Activated T-helper 1 cell treated with anti-CD3 and anti-CD28 coated beads, Interleukin-12 subunit alpha, Interleukin-12 subunit beta, Interleukin-2, Interleukin-4 antibody, amounts not matched to agents 30 ng/mL and 10 ng/mL and 1 ng/mL, durations not matched to agents 14 hours and 24 hours and 36 hours (primary cell): ENCODE results near the gene TRPM3. TPM values are rescaled to one million over a fixed set of nuclear protein-coding genes. Genes with fewer than 3 reads are reported as not detected.

ENCODE experiments used
- DNase-seq: peaks from one replicate; pipeline ENCODE4 v3.0.0; 2021; ENCODE audit warnings: low spot score
- H3K27ac Mint-ChIP-seq: one replicate; pipeline ENCODE4 v1.8.0; 2021; ENCODE audit warnings: mild to moderate bottlenecking, mixed read lengths
- H3K27me3 Mint-ChIP-seq: one replicate; pipeline ENCODE4 v1.8.0; 2022; ENCODE audit warnings: mild to moderate bottlenecking, moderate library complexity, mixed read lengths; ENCODE audit not compliant: insufficient read depth
- H3K36me3 Mint-ChIP-seq: one replicate; pipeline ENCODE4 v1.8.0; 2021; ENCODE audit warnings: low read depth, mixed read lengths
- H3K4me1 Mint-ChIP-seq: one replicate; pipeline ENCODE4 v1.8.0; 2021; ENCODE audit warnings: low read depth, mixed read lengths
- H3K4me3 Mint-ChIP-seq: one replicate; pipeline ENCODE4 v1.8.0; 2021; ENCODE audit warnings: mild to moderate bottlenecking, moderate library complexity, mixed read lengths
- H3K9me3 Mint-ChIP-seq: one replicate; pipeline ENCODE4 v1.8.0; 2021; ENCODE audit warnings: mixed read lengths
- intact Hi-C: fragments of 100-400 bp; cut with micrococcal nuclease; formaldehyde crosslinking; loops from one replicate; pipeline ENCODE4 v1.15.1; 2024
- total RNA-seq: library from RNA; stranded (reverse); gene quantifications from 2 replicates; pipeline ENCODE4 v1.2.3, GENCODE V29; 2022

Gene TRPM3
- total RNA-seq, 1 donor from 2014 or later = not detected

DNA sequence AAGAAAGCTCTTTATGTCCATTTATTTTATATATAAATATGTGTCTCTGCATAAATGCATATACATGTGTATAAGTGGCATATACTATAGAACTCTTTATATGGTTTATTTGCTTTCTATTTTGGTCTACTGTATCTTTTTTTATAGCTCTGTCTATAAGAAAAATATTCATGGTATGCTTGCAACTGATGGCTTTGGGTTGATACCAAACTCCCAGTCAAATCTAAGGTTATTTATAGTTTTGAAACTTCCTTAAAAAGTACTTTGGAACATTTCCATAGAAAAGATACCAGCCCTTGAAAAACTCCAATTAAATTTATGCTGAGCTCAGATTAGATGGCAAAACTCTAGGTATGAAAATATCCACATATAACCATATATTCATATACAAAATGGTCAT lies 587.0 kb downstream of the TRPM3 start:
- H3K27me3 Mint-ChIP-seq = no peaks in the 10 kb centered on the region
- H3K36me3 Mint-ChIP-seq = no peaks in the 10 kb centered on the region
- intact Hi-C loops = no loop called here
- H3K9me3 Mint-ChIP-seq = no peaks in the 10 kb centered on the region
- H3K4me3 Mint-ChIP-seq = no peak overlapping the region
- H3K4me1 Mint-ChIP-seq = peaks cover 15% of the 10 kb centered on the region
- H3K27ac Mint-ChIP-seq = no peak overlapping the region
- no peak for DNase-seq

DNA sequence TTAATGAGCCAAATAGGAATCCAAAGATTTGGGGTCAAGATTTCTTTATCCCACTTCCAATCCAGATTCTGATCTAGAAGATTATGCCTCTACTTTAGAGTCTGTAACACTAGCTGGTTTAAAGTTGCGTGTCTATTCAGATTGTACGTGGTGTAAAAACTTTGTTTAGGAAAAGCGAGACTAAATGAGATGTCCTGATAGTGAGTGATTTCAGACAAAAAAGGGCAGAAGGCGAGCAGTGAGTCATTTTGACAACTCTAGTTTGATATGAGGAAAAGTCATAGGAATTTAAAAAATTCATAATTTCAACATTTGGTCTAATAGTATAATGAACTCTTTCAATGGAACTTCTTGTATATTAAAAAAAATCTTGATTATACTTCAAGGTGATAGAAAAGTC lies 587.4 kb downstream of the TRPM3 start:
- Mint-ChIP-seq H3K9me3 (no peaks in the 10 kb centered on the region), H3K36me3 (no peaks in the 10 kb centered on the region), H3K4me1 (peaks cover 15% of the 10 kb centered on the region), H3K27me3 (no peaks in the 10 kb centered on the region), H3K27ac (no peak overlapping the region), H3K4me3 (no peak overlapping the region)
- intact Hi-C loops = no loop called here
- no peak for DNase-seq

DNA sequence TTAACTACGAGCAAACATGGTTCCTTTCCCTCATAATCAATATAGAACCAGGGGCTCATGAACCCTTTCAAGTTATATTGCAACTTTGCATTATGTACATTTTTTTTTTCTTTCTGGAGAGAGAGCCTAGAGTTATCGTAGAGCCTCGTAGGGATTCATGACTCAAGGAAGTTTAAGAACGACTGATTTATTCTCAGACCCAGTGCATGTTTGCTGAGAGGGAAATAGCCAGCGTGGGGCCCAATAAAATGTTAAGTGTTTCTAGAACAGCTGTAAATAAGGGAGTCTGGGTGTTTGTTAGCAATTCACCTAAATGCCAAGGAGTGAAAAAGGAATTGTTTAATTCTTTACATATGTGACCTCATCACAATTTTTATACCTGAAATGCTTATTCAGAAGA lies 587.9 kb downstream of the TRPM3 start:
- H3K36me3 Mint-ChIP-seq = no peaks in the 10 kb centered on the region
- H3K27ac Mint-ChIP-seq = no peak overlapping the region
- no peak overlapping the region for H3K4me3 Mint-ChIP-seq
- no peak for DNase-seq
- intact Hi-C loops = no loop called here
- H3K27me3 Mint-ChIP-seq = no peaks in the 10 kb centered on the region
- peaks cover 15% of the 10 kb centered on the region for H3K4me1 Mint-ChIP-seq
- no peaks in the 10 kb centered on the region for H3K9me3 Mint-ChIP-seq

DNA sequence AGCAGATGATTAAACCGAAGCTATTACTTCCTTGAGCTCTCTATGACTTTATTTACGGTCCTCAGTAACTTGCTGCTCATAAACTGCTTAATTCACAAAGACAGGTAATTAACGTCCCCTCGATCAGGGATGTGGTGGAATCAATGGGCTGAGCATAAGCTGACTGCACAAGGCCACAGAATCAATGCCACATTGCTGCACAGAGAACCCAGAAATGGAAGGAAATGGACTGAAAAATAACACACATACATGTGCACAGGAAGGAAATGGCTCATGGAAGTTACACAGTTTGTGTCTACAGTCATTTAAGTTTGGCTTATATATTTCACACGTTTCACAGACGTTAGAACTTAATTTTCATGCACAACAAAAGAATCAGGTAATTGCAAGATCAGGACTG lies 588.7 kb downstream of the TRPM3 start:
- Mint-ChIP-seq H3K9me3 (no peaks in the 10 kb centered on the region), H3K27ac (no peak overlapping the region), H3K4me1 (peaks cover 15% of the 10 kb centered on the region), H3K4me3 (no peak overlapping the region), H3K27me3 (no peaks in the 10 kb centered on the region), H3K36me3 (no peaks in the 10 kb centered on the region)
- DNase-seq = no peak
- intact Hi-C loops = no loop called here

DNA sequence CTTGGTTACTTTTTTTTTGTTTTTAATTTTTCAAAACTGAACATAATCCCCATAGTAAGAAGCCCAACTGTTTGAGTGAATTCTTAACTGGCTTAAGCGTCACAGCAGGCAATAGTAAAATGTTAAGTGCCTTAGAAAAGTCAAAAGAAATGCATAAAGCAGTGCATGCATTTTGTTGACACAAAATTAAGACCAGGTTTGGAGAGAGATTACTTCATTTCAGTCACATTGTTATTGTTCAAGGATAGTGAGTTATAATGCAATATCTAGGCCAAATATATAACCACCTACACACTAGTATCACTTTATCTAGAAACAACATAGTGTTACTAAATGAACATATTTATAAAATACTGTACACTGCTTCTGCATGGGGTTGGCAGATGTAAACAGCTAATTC lies 590.1 kb downstream of the TRPM3 start:
- H3K36me3 Mint-ChIP-seq = no peaks in the 10 kb centered on the region
- no peak overlapping the region for H3K27ac Mint-ChIP-seq
- intact Hi-C loops = no loop called here
- H3K4me1 Mint-ChIP-seq = peaks cover 15% of the 10 kb centered on the region
- no peak for DNase-seq
- H3K9me3 Mint-ChIP-seq = no peaks in the 10 kb centered on the region
- no peaks in the 10 kb centered on the region for H3K27me3 Mint-ChIP-seq
- no peak overlapping the region for H3K4me3 Mint-ChIP-seq

DNA sequence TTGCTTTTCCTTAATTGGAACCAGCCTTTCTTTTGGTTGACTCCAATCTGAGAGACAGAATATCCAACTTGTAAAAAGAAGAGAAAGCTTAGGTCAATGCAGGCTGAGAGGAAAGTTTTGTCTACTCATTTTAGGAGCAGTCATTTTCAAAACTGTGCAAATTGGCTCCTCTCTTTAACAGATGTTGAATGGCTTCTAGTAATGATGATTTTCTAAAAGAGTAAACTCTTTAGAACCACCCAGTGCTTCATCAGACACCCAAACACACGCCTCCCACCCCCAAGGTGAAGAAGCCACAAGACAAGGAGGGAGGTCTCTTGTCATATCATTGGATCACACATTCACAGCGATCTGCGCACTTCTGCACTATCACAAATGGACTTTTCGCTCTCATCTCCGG lies 590.7 kb downstream of the TRPM3 start:
- Mint-ChIP-seq H3K27me3 (no peaks in the 10 kb centered on the region), H3K4me1 (peaks cover 16% of the 10 kb centered on the region), H3K9me3 (peaks cover 2% of the 10 kb centered on the region), H3K36me3 (no peaks in the 10 kb centered on the region), H3K27ac (no peak overlapping the region), H3K4me3 (no peak overlapping the region)
- intact Hi-C loops = no loop called here
- no peak for DNase-seq

DNA sequence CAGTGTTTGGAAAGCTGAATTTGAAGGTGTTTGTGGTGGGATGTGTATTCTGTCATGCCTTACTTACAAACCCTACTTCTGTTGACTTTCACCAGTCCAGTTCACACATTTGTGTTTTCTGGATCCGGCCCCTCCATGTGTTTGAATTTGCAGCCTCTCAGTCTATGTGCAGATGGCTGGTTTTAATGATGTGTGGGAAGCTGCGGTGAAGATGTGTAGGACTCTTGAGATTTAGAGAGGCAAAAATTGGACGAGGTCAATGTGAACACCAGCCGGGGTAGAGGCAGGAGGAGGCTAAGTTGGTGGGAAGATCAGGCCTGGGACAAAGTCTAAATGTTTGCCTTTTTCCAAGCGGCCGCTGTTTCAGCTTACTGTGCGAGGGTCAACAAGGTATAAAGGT lies 591.6 kb downstream of the TRPM3 start:
- DNase-seq = no peak
- no peak overlapping the region for H3K4me3 Mint-ChIP-seq
- peaks cover 3% of the 10 kb centered on the region for H3K36me3 Mint-ChIP-seq
- intact Hi-C loops = no loop called here
- H3K27ac Mint-ChIP-seq = no peak overlapping the region
- H3K27me3 Mint-ChIP-seq = no peaks in the 10 kb centered on the region
- H3K9me3 Mint-ChIP-seq = peaks cover 11% of the 10 kb centered on the region
- H3K4me1 Mint-ChIP-seq = peaks cover 21% of the 10 kb centered on the region

DNA sequence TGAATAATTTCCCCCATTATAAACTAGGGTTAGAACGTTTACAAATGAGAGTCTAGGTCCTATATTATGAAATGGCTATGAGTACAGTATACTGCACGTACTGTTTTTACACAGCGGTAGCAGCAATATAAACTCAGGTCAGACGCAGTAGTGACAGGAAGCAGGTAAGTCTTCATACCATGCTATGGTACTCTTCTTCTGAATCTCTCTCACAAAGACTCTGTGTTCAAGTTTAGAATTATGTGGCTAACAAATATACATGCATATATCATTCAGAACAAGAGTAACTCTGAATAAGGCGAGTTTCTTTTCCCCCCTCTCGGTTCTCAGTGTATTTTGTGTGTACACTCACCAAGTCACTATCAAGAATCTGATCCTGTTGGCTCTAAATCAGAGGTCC lies 592.0 kb downstream of the TRPM3 start:
- peaks cover 3% of the 10 kb centered on the region for H3K36me3 Mint-ChIP-seq
- H3K27ac Mint-ChIP-seq = no peak overlapping the region
- peaks cover 21% of the 10 kb centered on the region for H3K4me1 Mint-ChIP-seq
- no peak overlapping the region for H3K4me3 Mint-ChIP-seq
- no peaks in the 10 kb centered on the region for H3K27me3 Mint-ChIP-seq
- H3K9me3 Mint-ChIP-seq = peaks cover 14% of the 10 kb centered on the region
- intact Hi-C loops = no loop called here
- no peak for DNase-seq

DNA sequence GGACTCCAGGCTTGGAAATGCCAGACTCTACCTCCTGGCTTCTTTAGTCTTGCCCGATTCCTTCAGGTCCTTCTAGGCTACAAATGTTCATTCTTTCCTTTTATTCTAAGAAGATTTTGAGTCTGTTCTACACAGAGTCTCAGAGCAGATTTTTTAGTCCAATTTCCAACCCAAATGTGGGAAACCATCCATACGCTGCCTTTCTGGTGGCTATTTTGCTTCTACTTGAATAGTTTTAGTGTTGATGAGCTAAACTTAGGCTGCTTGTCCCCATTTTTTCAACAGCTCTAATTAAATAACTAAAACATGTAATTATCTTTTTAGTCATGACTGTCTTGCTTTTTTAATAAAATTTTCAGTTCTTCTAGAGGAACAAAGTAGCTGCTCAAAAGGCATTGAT lies 594.5 kb downstream of the TRPM3 start:
- no peak overlapping the region for H3K4me3 Mint-ChIP-seq
- peaks cover 3% of the 10 kb centered on the region for H3K36me3 Mint-ChIP-seq
- intact Hi-C loops = no loop called here
- H3K27me3 Mint-ChIP-seq = no peaks in the 10 kb centered on the region
- no peak for DNase-seq
- peaks cover 14% of the 10 kb centered on the region for H3K4me1 Mint-ChIP-seq
- no peak overlapping the region for H3K27ac Mint-ChIP-seq
- peaks cover 27% of the 10 kb centered on the region for H3K9me3 Mint-ChIP-seq

DNA sequence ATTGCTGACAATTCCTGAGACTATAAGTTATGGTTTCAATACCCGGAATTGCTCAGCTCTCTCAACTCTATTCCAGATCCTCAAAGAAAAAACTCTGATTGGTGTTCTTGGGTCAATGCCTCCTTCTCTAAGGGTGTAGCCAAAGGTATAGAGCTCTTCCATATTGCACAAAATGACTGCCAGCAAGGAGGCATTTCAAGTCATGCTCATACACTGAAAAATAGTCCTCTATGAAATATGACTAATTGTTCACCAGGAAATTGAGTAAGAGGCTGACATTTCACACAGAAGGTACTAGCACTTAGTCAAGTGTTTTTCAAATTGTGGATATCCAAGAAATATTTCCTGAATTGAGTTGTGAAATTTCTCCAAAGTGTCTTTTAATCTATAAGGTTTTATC lies 595.9 kb downstream of the TRPM3 start:
- Mint-ChIP-seq H3K27me3 (no peaks in the 10 kb centered on the region), H3K4me1 (peaks cover 9% of the 10 kb centered on the region), H3K36me3 (peaks cover 3% of the 10 kb centered on the region), H3K27ac (no peak overlapping the region), H3K4me3 (no peak overlapping the region), H3K9me3 (peaks cover 27% of the 10 kb centered on the region)
- no peak for DNase-seq
- intact Hi-C loops = no loop called here

DNA sequence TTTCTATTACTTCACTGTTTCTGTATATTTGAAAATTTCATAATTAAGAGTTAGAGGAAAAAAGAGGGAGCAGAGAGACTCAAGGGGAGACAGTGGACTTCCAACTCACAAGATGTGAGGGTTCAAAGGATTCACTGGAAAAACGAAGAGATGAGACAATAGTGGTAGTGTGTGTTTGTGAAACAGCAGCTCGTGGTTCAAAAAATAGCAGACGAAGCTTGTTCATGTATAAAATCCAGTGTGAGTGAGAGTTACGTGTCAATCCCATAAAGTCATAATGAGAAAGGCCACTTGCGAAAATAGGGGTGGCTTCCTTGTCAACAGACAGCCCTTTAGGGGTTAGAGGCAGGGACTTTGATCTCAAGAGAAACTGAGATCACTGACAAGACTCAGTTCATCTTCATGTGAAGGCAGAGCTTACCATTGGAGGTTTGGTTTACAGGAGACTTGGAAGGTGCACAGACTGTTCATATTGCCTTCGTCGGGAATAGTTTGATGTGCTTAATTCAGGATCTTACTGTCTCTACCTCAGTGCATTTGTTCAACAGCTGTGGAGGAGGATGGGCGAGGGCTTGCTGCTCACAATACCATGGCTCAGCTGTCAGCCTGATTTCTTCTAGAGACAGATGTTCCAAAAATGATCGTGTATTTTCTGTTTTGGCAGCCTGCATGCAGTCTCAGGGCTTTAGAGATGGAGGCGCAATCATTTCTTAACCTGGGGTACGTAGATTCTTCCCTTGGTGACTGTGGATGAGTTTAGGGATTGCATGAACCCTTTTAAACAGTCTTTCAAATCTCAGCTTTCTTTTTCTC lies 601.3 kb downstream of the TRPM3 start:
- peaks cover 19% of the 10 kb centered on the region for H3K9me3 Mint-ChIP-seq
- H3K27me3 Mint-ChIP-seq = no peaks in the 10 kb centered on the region
- peak overlapping the region; percentile 53 for H3K4me3 Mint-ChIP-seq
- H3K4me1 Mint-ChIP-seq = peaks cover 17% of the 10 kb centered on the region
- no peaks in the 10 kb centered on the region for H3K36me3 Mint-ChIP-seq
- peak; percentile 6 for DNase-seq
- H3K27ac Mint-ChIP-seq = peak overlapping the region; percentile 68
- intact Hi-C loops = loop anchor here (1.0 kb wide), 3 partner anchors 43 to 261 kb away; no protein-coding TSS in a partner anchor

DNA sequence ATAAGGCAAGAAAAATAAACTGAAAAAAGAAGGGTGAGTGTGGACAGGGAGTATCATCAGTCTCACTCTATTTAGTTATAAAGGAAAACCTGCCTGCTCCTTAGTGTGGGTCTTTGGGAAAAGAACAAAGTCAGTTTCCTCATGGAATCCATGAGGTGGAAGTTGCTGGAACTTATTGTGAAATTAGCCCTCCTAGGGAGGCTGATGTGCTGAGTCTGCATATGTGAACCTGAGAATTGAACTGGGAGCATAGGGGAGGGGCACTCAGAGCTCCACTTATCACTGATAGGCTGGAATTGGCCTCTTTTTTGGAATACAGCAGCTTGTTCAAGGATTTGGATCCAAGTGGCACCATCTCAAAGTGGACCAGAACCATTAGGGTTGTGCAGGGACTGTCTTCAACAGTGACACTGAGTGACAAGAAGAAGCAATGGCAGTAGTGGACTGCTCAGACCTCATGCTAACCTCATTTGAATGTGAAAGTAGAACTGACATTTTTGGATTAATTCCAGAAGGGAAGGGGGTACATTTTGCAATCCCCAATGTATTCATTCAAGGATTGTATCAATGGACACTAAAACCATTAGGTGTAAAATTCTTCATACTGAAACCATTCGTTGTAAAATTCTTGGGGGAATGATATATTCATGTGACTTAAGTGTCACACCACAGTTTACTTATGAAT lies 603.4 kb downstream of the TRPM3 start:
- no peaks in the 10 kb centered on the region for H3K36me3 Mint-ChIP-seq
- intact Hi-C loops = no loop called here
- H3K27me3 Mint-ChIP-seq = no peaks in the 10 kb centered on the region
- no peak overlapping the region for H3K4me3 Mint-ChIP-seq
- H3K4me1 Mint-ChIP-seq = peaks cover 22% of the 10 kb centered on the region
- H3K9me3 Mint-ChIP-seq = no peaks in the 10 kb centered on the region
- no peak for DNase-seq
- H3K27ac Mint-ChIP-seq = no peak overlapping the region

DNA sequence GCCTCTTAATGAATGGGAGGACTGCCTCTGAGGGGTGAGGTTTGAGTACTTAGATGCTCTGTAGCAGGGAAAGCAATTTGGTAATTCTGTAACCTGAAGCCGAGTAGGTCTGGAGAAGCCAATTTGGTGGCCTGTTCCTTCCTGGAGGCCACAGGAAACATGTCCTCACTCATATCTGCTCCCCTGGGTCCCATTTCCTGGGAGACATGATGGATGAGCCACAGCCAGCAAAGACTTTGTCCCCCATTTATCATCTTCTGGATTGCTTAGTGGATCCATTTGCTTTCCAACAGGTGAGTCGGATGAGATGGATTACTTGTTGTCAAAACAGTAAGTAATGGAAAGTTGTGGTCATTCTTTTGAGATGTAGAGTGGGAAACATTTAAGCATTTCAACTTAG lies 607.1 kb downstream of the TRPM3 start:
- intact Hi-C loops = no loop called here
- H3K4me3 Mint-ChIP-seq = no peak overlapping the region
- H3K27ac Mint-ChIP-seq = no peak overlapping the region
- H3K9me3 Mint-ChIP-seq = peaks cover 10% of the 10 kb centered on the region
- no peak for DNase-seq
- H3K36me3 Mint-ChIP-seq = no peaks in the 10 kb centered on the region
- peaks cover 9% of the 10 kb centered on the region for H3K4me1 Mint-ChIP-seq
- H3K27me3 Mint-ChIP-seq = no peaks in the 10 kb centered on the region
